Brain microvascular endothelial cell (primary cell): ENCODE data around the gene PCDHA9.
"Not testable (repeated sequence)": the region's sequence is repeated elsewhere in the genome, so short reads cannot be mapped to it uniquely, and the experiment has no call there.

Source experiments
- DNase-seq: peaks from one replicate; pipeline ENCODE4 v3.0.0-alpha.2; 2020
- H3K27ac ChIP-seq: fragments of 250-450 bp; sonication (Bioruptor Pico); 2 replicates; pipeline ENCODE4 v1.5.1; 2020; ENCODE audit warnings: mild to moderate bottlenecking, moderate library complexity
- H3K27me3 ChIP-seq: fragments of 250-450 bp; sonication (Bioruptor Pico); replicated peaks from 2 replicates; pipeline ENCODE4 v1.5.1; 2020; ENCODE audit warnings: mild to moderate bottlenecking
- H3K36me3 ChIP-seq: fragments of 250-450 bp; sonication (Bioruptor Pico); replicated peaks from 2 replicates; pipeline ENCODE4 v1.5.1; 2020; ENCODE audit warnings: mild to moderate bottlenecking
- H3K4me3 ChIP-seq: 2 replicates; pipeline ENCODE4 v1.5.1; 2011; ENCODE audit warnings: low read depth, mild to moderate bottlenecking, control low read depth, low read length, moderate library complexity
- in situ Hi-C: cut with HindIII; loops from 2 replicates; pipeline ENCODE4 v1.10.0; 2017; ENCODE audit warnings: low sequenced_read_pairs, low pct_ligation_motif_present
- TF ChIP-seq, protein P1 (sequence below): IDR thresholded peaks from 2 replicates; pipeline ENCODE4 v1.5.1; 2011; ENCODE audit warnings: low read depth, mild to moderate bottlenecking, moderate library complexity, low read length, control low read depth, inconsistent platforms; ENCODE audit errors: missing control alignments

The PCDHA9 gene

DNA sequence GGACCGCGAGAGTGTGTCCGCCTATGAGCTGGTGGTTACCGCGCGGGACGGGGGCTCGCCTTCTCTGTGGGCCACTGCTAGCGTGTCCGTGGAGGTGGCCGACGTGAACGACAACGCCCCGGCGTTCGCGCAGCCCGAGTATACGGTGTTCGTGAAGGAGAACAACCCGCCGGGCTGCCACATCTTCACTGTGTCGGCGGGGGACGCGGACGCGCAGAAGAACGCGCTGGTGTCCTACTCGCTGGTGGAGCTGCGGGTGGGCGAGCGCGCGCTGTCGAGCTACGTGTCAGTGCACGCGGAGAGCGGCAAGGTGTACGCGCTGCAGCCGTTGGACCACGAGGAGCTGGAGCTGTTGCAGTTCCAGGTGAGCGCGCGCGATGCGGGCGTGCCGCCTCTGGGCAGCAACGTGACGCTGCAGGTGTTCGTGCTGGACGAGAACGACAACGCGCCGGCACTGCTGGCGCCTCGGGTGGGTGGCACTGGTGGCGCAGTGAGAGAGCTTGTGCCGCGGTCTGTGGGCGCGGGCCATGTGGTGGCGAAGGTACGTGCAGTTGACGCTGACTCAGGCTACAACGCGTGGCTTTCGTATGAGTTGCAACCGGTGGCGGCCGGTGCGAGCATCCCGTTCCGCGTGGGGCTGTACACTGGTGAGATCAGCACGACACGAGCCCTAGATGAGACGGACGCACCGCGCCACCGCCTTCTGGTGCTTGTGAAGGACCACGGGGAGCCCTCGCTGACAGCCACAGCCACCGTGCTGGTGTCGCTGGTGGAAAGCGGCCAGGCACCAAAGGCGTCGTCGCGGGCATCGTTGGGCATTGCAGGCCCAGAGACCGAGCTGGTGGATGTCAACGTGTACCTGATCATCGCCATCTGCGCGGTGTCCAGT is 12.3 kb upstream of the PCDHA9 start:
- no peak overlapping the region for H3K4me3 ChIP-seq
- DNase-seq = no peak
- in situ Hi-C loops = no loop called here

GRCh38 chr5:140840978-140841962 is 6.9 kb upstream of the PCDHA9 start, which contains the start of gene PCDHA8:
Gene PCDHA8 (plus strand): TSS chr5:140841187. CDS start chr5:140841322, 135 bp downstream.
- Histone ChIP-seq H3K4me3 (no peak within 1 kb of the TSS), H3K36me3 (no peaks in the 10 kb centered on the region), H3K27me3 (no peaks in the 10 kb centered on the region), H3K27ac (no peak within 1 kb of the TSS)
- DNase-seq = no peak
- TF ChIP-seq, protein P1, sequence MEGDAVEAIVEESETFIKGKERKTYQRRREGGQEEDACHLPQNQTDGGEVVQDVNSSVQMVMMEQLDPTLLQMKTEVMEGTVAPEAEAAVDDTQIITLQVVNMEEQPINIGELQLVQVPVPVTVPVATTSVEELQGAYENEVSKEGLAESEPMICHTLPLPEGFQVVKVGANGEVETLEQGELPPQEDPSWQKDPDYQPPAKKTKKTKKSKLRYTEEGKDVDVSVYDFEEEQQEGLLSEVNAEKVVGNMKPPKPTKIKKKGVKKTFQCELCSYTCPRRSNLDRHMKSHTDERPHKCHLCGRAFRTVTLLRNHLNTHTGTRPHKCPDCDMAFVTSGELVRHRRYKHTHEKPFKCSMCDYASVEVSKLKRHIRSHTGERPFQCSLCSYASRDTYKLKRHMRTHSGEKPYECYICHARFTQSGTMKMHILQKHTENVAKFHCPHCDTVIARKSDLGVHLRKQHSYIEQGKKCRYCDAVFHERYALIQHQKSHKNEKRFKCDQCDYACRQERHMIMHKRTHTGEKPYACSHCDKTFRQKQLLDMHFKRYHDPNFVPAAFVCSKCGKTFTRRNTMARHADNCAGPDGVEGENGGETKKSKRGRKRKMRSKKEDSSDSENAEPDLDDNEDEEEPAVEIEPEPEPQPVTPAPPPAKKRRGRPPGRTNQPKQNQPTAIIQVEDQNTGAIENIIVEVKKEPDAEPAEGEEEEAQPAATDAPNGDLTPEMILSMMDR = peak; percentile 46
- in situ Hi-C loops = no loop called here

More for the DNA sequence above, 12.3 kb upstream of the PCDHA9 start:
- H3K27ac ChIP-seq = no peak overlapping the region
- H3K27me3 ChIP-seq = no peaks in the 10 kb centered on the region
- TF ChIP-seq, protein P1 = no peak
- H3K36me3 ChIP-seq = no peaks in the 10 kb centered on the region

GRCh38 chr5:140842798-140843733 is 5.1 kb upstream of the PCDHA9 start:
- no peak for DNase-seq
- Histone ChIP-seq H3K27me3 (no peaks in the 10 kb centered on the region), H3K27ac (no peak overlapping the region), H3K36me3 (no peaks in the 10 kb centered on the region), H3K4me3 (no peak overlapping the region)
- in situ Hi-C loops = no loop called here
- TF ChIP-seq, protein P1 = no peak

GRCh38 chr5:140849831-140850634 is 1.9 kb downstream of the PCDHA9 start:
- H3K36me3 ChIP-seq, in situ Hi-C loops, DNase-seq, H3K27me3 ChIP-seq, H3K4me3 ChIP-seq, H3K27ac ChIP-seq: not testable (repeated sequence)

GRCh38 chr5:140855772-140856674 is 7.8 kb downstream of the PCDHA9 start, which contains the start of gene PCDHA10:
Gene PCDHA10 (plus strand): TSS chr5:140855897. CDS start chr5:140856049, 152 bp downstream.
- in situ Hi-C loops = no loop called here
- TF ChIP-seq, protein P1 = no peak
- H3K27ac ChIP-seq = no peak within 1 kb of the TSS
- H3K36me3 ChIP-seq = no peaks in the 10 kb centered on the region
- no peaks in the 10 kb centered on the region for H3K27me3 ChIP-seq
- H3K4me3 ChIP-seq = no peak within 1 kb of the TSS
- no peak for DNase-seq
